HepG2 (cell line): ENCODE measurements around the gene STARD13. TPM values are rescaled to one million over a fixed set of nuclear protein-coding genes. Genes with fewer than 3 reads are reported as not detected.

Experiments used
- ARNTL ChIP-seq: sonication (generic); formaldehyde crosslinking; IDR thresholded peaks from 2 replicates; pipeline ENCODE4 v1.4.0; 2020; ENCODE audit warnings: mild to moderate bottlenecking, missing genetic modification reagents
- ATF2 ChIP-seq: sonication (generic); formaldehyde crosslinking; IDR thresholded peaks from 2 replicates; pipeline ENCODE4 v1.4.0; 2020; ENCODE audit warnings: missing genetic modification reagents
- CAMTA2 ChIP-seq: sonication (generic); formaldehyde crosslinking; IDR thresholded peaks from 2 replicates; pipeline ENCODE4 v1.4.0; 2020; ENCODE audit warnings: mild to moderate bottlenecking, missing genetic modification reagents, borderline replicate concordance
- CBX5 ChIP-seq: sonication (generic); formaldehyde crosslinking; IDR thresholded peaks from 2 replicates; pipeline ENCODE4 v1.4.0; 2020; ENCODE audit warnings: missing genetic modification reagents, borderline replicate concordance
- DPF2 ChIP-seq: sonication (generic); formaldehyde crosslinking; IDR thresholded peaks from 2 replicates; pipeline ENCODE4 v1.4.0; 2020; ENCODE audit warnings: mild to moderate bottlenecking, low read depth, missing genetic modification reagents, borderline replicate concordance
- HOXD1 ChIP-seq: sonication (generic); formaldehyde crosslinking; IDR thresholded peaks from 2 replicates; pipeline ENCODE4 v1.5.0; 2020; ENCODE audit warnings: missing genetic modification reagents
- IRX3 ChIP-seq: sonication (generic); formaldehyde crosslinking; IDR thresholded peaks from 2 replicates; pipeline ENCODE4 v1.8.1; 2023; ENCODE audit warnings: mild to moderate bottlenecking, low read depth, missing genetic modification reagents, borderline replicate concordance
- KAT7 ChIP-seq: IDR thresholded peaks from 2 replicates; pipeline ENCODE4 v1.6.1; 2018; ENCODE audit warnings: borderline replicate concordance, missing compliant biosample characterization
- MAF1 ChIP-seq: sonication (generic); formaldehyde crosslinking; IDR thresholded peaks from 2 replicates; pipeline ENCODE4 v1.5.0; 2020; ENCODE audit warnings: missing genetic modification reagents, borderline replicate concordance
- MLX ChIP-seq: IDR thresholded peaks from 2 replicates; pipeline ENCODE4 v1.6.1; 2016
- MTA3 ChIP-seq: sonication (generic); formaldehyde crosslinking; IDR thresholded peaks from 2 replicates; pipeline ENCODE4 v1.4.0; 2020; ENCODE audit warnings: missing genetic modification reagents
- MZF1 ChIP-seq: sonication (generic); formaldehyde crosslinking; IDR thresholded peaks from 2 replicates; pipeline ENCODE4 v1.8.1; 2023; ENCODE audit warnings: mild to moderate bottlenecking, missing genetic modification reagents, borderline replicate concordance
- PPARG ChIP-seq: conservative IDR thresholded peaks from 2 replicates; pipeline ENCODE4 v1.6.1; 2016; ENCODE audit warnings: missing biosample characterization, missing genetic modification reagents
- RBAK ChIP-seq: sonication (generic); formaldehyde crosslinking; IDR thresholded peaks from 2 replicates; pipeline ENCODE4 v1.5.1; 2020; ENCODE audit warnings: mild to moderate bottlenecking, missing genetic modification reagents
- RBM39 ChIP-seq: fragments of 200-400 bp; formaldehyde crosslinking; IDR thresholded peaks from one replicate; pipeline ENCODE4 v1.6.1; 2018; ENCODE audit warnings: antibody characterized with exemption, mild to moderate bottlenecking, low read depth, low read length; ENCODE audit not compliant: poor library complexity, severe bottlenecking
- RFXANK ChIP-seq: IDR thresholded peaks from 2 replicates; pipeline ENCODE4 v1.6.1; 2016
- RORA ChIP-seq: sonication (generic); formaldehyde crosslinking; IDR thresholded peaks from 2 replicates; pipeline ENCODE4 v1.5.0; 2020; ENCODE audit warnings: mild to moderate bottlenecking, missing genetic modification reagents, moderate library complexity
- SMAD1 ChIP-seq: sonication (generic); formaldehyde crosslinking; IDR thresholded peaks from 2 replicates; pipeline ENCODE4 v1.4.0; 2020; ENCODE audit warnings: missing genetic modification reagents, low read depth, mild to moderate bottlenecking, borderline replicate concordance
- TAF1 ChIP-seq: sonication (generic); formaldehyde crosslinking; IDR thresholded peaks from 2 replicates; pipeline ENCODE4 v1.4.0; 2020; ENCODE audit warnings: missing genetic modification reagents
- TRIM24 ChIP-seq: sonication (generic); formaldehyde crosslinking; IDR thresholded peaks from 2 replicates; pipeline ENCODE4 v1.8.0; 2022; ENCODE audit warnings: mild to moderate bottlenecking, missing genetic modification reagents
- ZNF282 ChIP-seq: fragments of 450-650 bp; IDR thresholded peaks from 2 replicates; pipeline ENCODE4 v1.6.1; 2018; ENCODE audit not compliant: partially characterized antibody
- ZNF317 ChIP-seq: sonication (generic); formaldehyde crosslinking; IDR thresholded peaks from 2 replicates; pipeline ENCODE4 v1.5.0; 2020; ENCODE audit warnings: mild to moderate bottlenecking, missing genetic modification reagents
- ZNF34 ChIP-seq: sonication (generic); formaldehyde crosslinking; IDR thresholded peaks from 2 replicates; pipeline ENCODE4 v1.4.0; 2020; ENCODE audit warnings: mild to moderate bottlenecking, missing genetic modification reagents, borderline replicate concordance
- ZNF577 ChIP-seq: sonication (generic); formaldehyde crosslinking; IDR thresholded peaks from 2 replicates; pipeline ENCODE4 v1.4.0; 2020; ENCODE audit warnings: mild to moderate bottlenecking, low read depth, missing genetic modification reagents, borderline replicate concordance
- ZNF589 ChIP-seq: sonication (generic); formaldehyde crosslinking; conservative IDR thresholded peaks from 2 replicates; pipeline ENCODE4 v1.8.0; 2022; ENCODE audit warnings: mild to moderate bottlenecking, moderate library complexity, missing genetic modification reagents
- ZNF75D ChIP-seq: sonication (generic); formaldehyde crosslinking; IDR thresholded peaks from 2 replicates; pipeline ENCODE4 v1.8.1; 2023; ENCODE audit warnings: missing genetic modification reagents, mild to moderate bottlenecking, borderline replicate concordance
- ZNF850 ChIP-seq: sonication (generic); formaldehyde crosslinking; conservative IDR thresholded peaks from 2 replicates; pipeline ENCODE4 v1.9.0; 2021; ENCODE audit warnings: mild to moderate bottlenecking, missing genetic modification reagents
- polyA plus RNA-seq, 8 experiments: library from polyadenylated mRNA; depleted of rRNA in 3 of 8; stranded (reverse) in 7 of 8; unstranded in 1 of 8; fragments of >200 nt; fragmentation: Illumina TruSeq in 4 of 8; extraction: Trizol in 4 of 8; gene quantifications; 2 replicates each; pipeline versions ENCODE4 v1.2.1 to v1.2.3, GENCODE V29; 2011 to 2016; ENCODE audit warnings: low read depth in 4 of 8, missing spikeins in 1 of 8, mixed read lengths in 1 of 8; ENCODE audit not compliant: insufficient read depth in 1 of 8
- total RNA-seq, 5 experiments: library from RNA; depleted of rRNA; stranded (reverse); fragments of >200 nt; fragmentation: Illumina TruSeq; extraction: Trizol; gene quantifications; 2 replicates each; pipeline ENCODE4 v1.2.3, GENCODE V29; 2016; ENCODE audit warnings: low read depth in 1 of 5
- TF ChIP-seq, protein P1 (sequence below): sonication (generic); formaldehyde crosslinking; IDR thresholded peaks from 2 replicates; pipeline ENCODE4 v1.4.0; 2020; ENCODE audit warnings: mild to moderate bottlenecking, missing genetic modification reagents

STARD13 gene
- total and polyA plus RNA-seq, 2 of the 13 experiments (the other 11 are each of a cell fraction or from before 2014, with no cell fraction given), result 12.8 to 14.3 TPM

DNA sequence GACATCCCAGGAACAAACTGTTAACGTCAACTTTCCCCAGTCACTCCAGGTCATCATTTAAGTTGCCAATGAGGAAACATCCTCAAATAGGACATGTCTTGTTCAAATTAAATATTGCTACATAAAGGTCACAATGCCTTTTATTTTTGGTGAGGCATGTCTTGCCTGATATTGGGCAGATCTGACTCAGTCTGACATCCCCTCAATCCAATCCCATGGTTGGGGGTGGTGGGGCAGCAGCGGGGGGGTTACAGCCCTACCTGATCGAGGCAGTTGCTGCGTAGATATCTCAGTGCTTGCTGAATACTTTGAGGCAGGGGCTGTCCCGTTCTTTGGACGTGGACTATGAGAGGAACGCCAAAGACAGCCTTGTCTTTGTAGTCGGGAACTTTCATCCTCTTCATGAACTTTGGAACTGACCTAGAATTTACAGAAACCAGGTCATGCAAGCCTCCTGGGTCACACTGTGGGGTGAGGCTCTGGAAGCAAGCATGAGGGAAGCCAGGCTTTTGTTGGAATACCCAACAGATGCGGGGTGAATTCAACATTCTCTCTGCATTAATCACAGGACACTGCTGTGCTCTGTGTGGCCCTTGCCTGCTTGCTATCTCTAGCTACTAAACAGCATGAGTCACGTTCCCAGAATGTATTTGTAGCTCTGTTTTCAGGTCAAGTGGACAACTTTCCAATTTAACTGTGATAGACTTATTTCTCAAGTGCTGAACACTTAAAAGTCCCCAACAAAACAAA lies 159.6 kb downstream of the STARD13 start (continued):
- TF ChIP-seq ZNF34 (CRISPR knock-in tag) (no peak), CAMTA2 (CRISPR knock-in tag) (no peak), ZNF317 (CRISPR knock-in tag) (no peak), ZNF75D (CRISPR knock-in tag) (no peak), MTA3 (CRISPR knock-in tag) (no peak), TRIM24 (CRISPR knock-in tag) (peak; percentile 49; the same call in 1 of the 2 replicates), RORA (CRISPR knock-in tag) (peak; percentile 98; the same call in 1 of the 2 replicates), DPF2 (CRISPR knock-in tag) (peak; percentile 77; the same call in 1 of the 2 replicates), MLX (CRISPR knock-in tag) (peak; percentile 84; the same call in 1 of the 2 replicates), RBAK (CRISPR knock-in tag) (no peak), TAF1 (CRISPR knock-in tag) (no peak), PPARG (CRISPR knock-in tag) (peak; percentile 68; the same call in 1 of the 2 replicates), ZNF282 (no peak), HOXD1 (CRISPR knock-in tag) (peak; percentile 38; the same call in 1 of the 2 replicates), ZNF577 (CRISPR knock-in tag) (no peak), ZNF850 (CRISPR knock-in tag) (no peak), MAF1 (CRISPR knock-in tag) (no peak; the same call in 1 of the 2 replicates), IRX3 (CRISPR knock-in tag) (no peak), RBM39 (no peak), RFXANK (CRISPR knock-in tag) (no peak), KAT7 (CRISPR knock-in tag) (no peak), ATF2 (CRISPR knock-in tag) (peak; percentile 78; the same call in 1 of the 2 replicates), CBX5 (peak; percentile 70; the same call in 1 of the 2 replicates), ARNTL (CRISPR knock-in tag) (peak; percentile 67; the same call in 1 of the 2 replicates), MZF1 (CRISPR knock-in tag) (no peak), SMAD1 (CRISPR knock-in tag) (no peak), ZNF589 (no peak)
- TF ChIP-seq, protein P1, sequence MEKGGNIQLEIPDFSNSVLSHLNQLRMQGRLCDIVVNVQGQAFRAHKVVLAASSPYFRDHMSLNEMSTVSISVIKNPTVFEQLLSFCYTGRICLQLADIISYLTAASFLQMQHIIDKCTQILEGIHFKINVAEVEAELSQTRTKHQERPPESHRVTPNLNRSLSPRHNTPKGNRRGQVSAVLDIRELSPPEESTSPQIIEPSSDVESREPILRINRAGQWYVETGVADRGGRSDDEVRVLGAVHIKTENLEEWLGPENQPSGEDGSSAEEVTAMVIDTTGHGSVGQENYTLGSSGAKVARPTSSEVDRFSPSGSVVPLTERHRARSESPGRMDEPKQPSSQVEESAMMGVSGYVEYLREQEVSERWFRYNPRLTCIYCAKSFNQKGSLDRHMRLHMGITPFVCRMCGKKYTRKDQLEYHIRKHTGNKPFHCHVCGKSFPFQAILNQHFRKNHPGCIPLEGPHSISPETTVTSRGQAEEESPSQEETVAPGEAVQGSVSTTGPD (CRISPR knock-in tag), result no peak
